Pancreas (tissue), 10 donors: ENCODE results near the gene DKK2. TPM values are rescaled to one million over a fixed set of nuclear protein-coding genes. Genes with fewer than 3 reads are reported as not detected.

ENCODE experiments used
- ATAC-seq, 4 donors: fragments of 200-7000 bp; cut with Tn5 transposase; one replicate each; pipeline versions ENCODE4 v1.8.0 to v1.9.1; 2020; ENCODE audit warnings: mild to moderate bottlenecking in 4 of 4, moderate library complexity in 4 of 4
- DNase-seq, 6 donors: peaks; one replicate each; pipeline ENCODE4 v3.0.0-alpha.2; 2020
- FAIRE-seq: peaks from 2 replicates; lab custom pipeline; 2012; peaks lifted over from hg19 to GRCh38; lab: Jason Lieb, UNC
- H3K27ac ChIP-seq, 4 donors: fragments of 200-600 bp; sonication (generic); 1 replicate in 3 of 4; 2 replicates in 1 of 4; pipeline versions ENCODE4 v1.5.0 to v1.8.0; 2020
- H3K27me3 ChIP-seq, 4 donors: fragments of 200-600 bp; one replicate each; pipeline ENCODE4 v1.8.0; 2021
- H3K36me3 ChIP-seq, 3 donors: fragments of 200-600 bp; sonication (generic) in 1 of 3; one replicate each; pipeline versions ENCODE4 v1.5.0 to v1.8.0; 2020 to 2021
- H3K4me1 ChIP-seq, 3 donors: fragments of 200-600 bp; one replicate each; pipeline ENCODE4 v1.8.0; 2021
- H3K4me3 ChIP-seq, 4 donors: fragments of 200-600 bp; sonication (generic) in 2 of 4; one replicate each; pipeline versions ENCODE4 v1.5.0 to v1.8.0; 2020 to 2021
- H3K9me3 ChIP-seq, 4 donors: fragments of 200-600 bp; one replicate each; pipeline ENCODE4 v1.8.0; 2021
- WGBS, 2 donors: extraction: QIAGEN DNeasy Blood & Tissue Kit; methylation state at CpG; one replicate each; pipeline ENCODE4 v1.1.7; 2013; 5-methylcytosine and 5-hydroxymethylcytosine counted together
- intact Hi-C, 3 donors: fragments of 100-400 bp; cut with DNase I; formaldehyde crosslinking; loops; one replicate each; pipeline versions ENCODE4 v1.11.1 to v1.14.2; 2022
- polyA plus RNA-seq, 2 donors: library from polyadenylated mRNA; stranded (reverse); fragments of 200-250 nt; gene quantifications; one replicate each; pipeline ENCODE4 v1.2.3, GENCODE V29; 2013
- total RNA-seq, 6 donors: library from RNA; stranded (reverse); fragmentation: NEBNext Ultra II Directional in 4 of 6; extraction: Animal tissue kit (Norgen Biotek cat#: 25700) in 4 of 6; gene quantifications; one replicate each; pipeline versions ENCODE4 v1.2.1 to v1.2.4, GENCODE V29; 2021 to 2023
- TF ChIP-seq, protein P1 (sequence below), 4 donors: fragments of 200-600 bp; sonication (generic) in 3 of 4; IDR thresholded peaks; one replicate each; pipeline versions ENCODE4 v1.5.0 to v1.8.0; 2021; ENCODE audit warnings: antibody characterized with exemption in 4 of 4
- donor health status: healthy with polysubstance abuse.
- donor health status: DM: no; HTN: no; CAD: no; lungs with moderate emphysema.
- donor health status: DM: no; HTN: no; CAD: no.
- donor health status: control.
- donor health status: control.
- donor health status: Bipolar disorder and iron deficiency.
- donor health status: DM: yes; HTN: yes; CAD: no.
- donor health status: DM: no; HTN: no; CAD: no.
- donor health status: DM: no; HTN: no; CAD: no.
- donor health status: DM: yes; HTN: yes; CAD: no.

Gene DKK2
- total and polyA plus RNA-seq, 8 donors = 0.08 to 1.3 (median 0.13) TPM; not detected in 2

DNA sequence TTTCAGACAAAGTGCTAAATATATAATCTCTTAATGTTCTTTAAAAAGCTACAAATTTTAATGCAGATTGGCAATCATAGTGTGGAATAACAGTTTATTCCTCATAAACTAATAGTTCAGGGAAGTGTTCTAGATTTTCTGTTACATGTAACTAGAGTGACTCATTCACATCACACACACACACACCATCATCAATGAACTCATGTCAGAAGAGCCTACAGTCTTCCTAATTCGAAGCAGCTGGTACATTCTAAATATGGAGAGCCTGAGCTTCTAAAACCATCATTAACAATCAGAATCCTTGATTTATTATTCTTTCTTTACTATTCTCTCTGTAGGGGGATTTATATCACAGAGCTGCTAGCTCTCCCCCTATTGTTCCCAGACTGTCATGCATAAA is 49.6 kb downstream of the DKK2 start:
- TF ChIP-seq, protein P1, sequence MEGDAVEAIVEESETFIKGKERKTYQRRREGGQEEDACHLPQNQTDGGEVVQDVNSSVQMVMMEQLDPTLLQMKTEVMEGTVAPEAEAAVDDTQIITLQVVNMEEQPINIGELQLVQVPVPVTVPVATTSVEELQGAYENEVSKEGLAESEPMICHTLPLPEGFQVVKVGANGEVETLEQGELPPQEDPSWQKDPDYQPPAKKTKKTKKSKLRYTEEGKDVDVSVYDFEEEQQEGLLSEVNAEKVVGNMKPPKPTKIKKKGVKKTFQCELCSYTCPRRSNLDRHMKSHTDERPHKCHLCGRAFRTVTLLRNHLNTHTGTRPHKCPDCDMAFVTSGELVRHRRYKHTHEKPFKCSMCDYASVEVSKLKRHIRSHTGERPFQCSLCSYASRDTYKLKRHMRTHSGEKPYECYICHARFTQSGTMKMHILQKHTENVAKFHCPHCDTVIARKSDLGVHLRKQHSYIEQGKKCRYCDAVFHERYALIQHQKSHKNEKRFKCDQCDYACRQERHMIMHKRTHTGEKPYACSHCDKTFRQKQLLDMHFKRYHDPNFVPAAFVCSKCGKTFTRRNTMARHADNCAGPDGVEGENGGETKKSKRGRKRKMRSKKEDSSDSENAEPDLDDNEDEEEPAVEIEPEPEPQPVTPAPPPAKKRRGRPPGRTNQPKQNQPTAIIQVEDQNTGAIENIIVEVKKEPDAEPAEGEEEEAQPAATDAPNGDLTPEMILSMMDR (IDR thresholded peaks at IDR 0.05) = no peak
- FAIRE-seq = no peak
- H3K36me3 ChIP-seq = no peaks in the 10 kb centered on the region

DNA sequence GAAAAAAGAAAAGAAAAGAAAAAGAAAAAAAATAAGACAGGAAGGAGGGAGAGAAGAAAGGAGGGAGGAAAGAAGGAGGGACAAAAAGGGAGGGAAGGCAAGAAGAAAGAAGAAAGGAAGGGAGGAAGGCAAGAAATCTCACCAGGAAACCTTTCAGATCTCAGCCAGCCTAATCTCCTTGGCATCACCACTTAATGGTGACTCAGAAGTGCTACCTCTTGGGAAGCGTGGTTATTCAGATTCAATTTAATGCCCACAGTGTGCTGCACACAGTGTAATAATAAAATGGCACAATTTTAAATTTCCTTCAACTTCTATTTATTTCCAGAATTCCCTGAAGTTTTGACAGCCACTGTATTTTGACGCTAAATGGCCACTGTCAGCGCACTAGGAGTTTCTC is 50.3 kb downstream of the DKK2 start:
- no peaks in the 10 kb centered on the region for H3K27me3 ChIP-seq
- H3K9me3 ChIP-seq = no peaks in the 10 kb centered on the region
- ATAC-seq (no peak), DNase-seq (no peak), FAIRE-seq (no peak)
- no peaks in the 10 kb centered on the region for H3K36me3 ChIP-seq
- H3K4me1 ChIP-seq = no peaks in the 10 kb centered on the region
- no peak overlapping the region for H3K4me3 ChIP-seq
- TF ChIP-seq, protein P1 (IDR thresholded peaks at IDR 0.05) = no peak
- WGBS, 2 donors = 68 to 85% methylated on average over 3 of the region's 3 CpGs
- no peak overlapping the region for H3K27ac ChIP-seq
- intact Hi-C loops = no loop called here

More for the DNA sequence above, 49.6 kb downstream of the DKK2 start:
- H3K9me3 ChIP-seq = no peaks in the 10 kb centered on the region
- H3K4me1 ChIP-seq = no peaks in the 10 kb centered on the region
- no peak for DNase-seq
- 44 to 52% methylated on average over 1 of the region's 1 CpG for WGBS, 2 donors
- intact Hi-C loops = no loop called here
- no peak overlapping the region for H3K27ac ChIP-seq
- ATAC-seq = no peak
- H3K27me3 ChIP-seq = no peaks in the 10 kb centered on the region
- no peak overlapping the region for H3K4me3 ChIP-seq

DNA sequence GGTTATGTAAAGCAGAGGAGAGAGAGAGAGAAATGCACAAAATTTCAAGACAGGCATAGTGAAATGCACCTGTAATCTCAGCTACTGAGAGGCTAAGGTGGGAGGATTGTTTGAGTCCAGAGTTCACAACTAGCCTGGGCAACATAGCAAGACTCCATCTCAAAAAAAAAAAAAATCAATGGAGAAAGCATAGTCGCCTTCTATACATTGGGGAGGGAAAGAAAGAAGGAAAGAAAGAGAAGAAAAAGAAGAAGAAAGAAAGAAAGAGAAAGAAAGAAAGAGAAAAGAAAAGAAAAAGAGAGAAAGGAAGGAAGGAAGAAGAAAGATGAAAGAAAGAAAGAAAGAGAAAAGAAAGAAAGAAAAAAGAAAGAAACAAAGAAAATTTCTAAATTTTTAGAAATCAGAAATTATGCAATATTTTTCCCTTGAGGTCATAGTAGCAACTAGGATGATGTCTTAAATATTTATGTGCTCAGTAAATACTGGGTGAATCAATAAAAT is 53.4 kb downstream of the DKK2 start:
- no peaks in the 10 kb centered on the region for H3K36me3 ChIP-seq
- DNase-seq = no peak
- intact Hi-C loops = no loop called here
- 65 to 74% methylated on average over 1 of the region's 1 CpG for WGBS, 2 donors
- H3K27me3 ChIP-seq = no peaks in the 10 kb centered on the region
- H3K4me1 ChIP-seq = no peaks in the 10 kb centered on the region
- ATAC-seq = no peak
- FAIRE-seq = no peak
- H3K27ac ChIP-seq = no peak overlapping the region
- no peaks in the 10 kb centered on the region for H3K9me3 ChIP-seq
- TF ChIP-seq, protein P1 (IDR thresholded peaks at IDR 0.05) = no peak
- no peak overlapping the region for H3K4me3 ChIP-seq

DNA sequence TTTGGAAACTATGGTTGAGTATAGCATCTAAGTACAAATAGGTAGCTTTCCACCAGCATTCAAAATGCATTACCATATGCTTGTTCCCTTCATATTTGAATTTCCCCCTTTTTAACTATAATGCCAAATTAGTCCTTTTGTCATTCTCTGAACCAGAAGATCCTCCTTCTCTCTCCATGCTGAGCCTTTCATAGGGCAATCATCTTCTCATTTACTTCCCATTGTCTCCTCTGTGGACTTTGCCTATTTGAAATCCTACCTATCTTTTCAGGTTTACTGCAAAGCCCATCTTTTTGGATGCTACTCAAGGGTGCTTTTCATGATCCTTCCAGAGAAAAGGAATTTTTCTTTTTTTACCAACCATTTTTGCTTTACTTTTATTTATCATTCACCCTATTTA is 54.7 kb downstream of the DKK2 start:
- TF ChIP-seq, protein P1 (IDR thresholded peaks at IDR 0.05) = no peak
- Histone ChIP-seq H3K27ac (no peak overlapping the region), H3K27me3 (no peaks in the 10 kb centered on the region), H3K4me1 (no peaks in the 10 kb centered on the region), H3K36me3 (no peaks in the 10 kb centered on the region), H3K9me3 (no peaks in the 10 kb centered on the region), H3K4me3 (no peak overlapping the region)
- FAIRE-seq (no peak), ATAC-seq (no peak), DNase-seq (no peak)
- intact Hi-C loops = no loop called here

DNA sequence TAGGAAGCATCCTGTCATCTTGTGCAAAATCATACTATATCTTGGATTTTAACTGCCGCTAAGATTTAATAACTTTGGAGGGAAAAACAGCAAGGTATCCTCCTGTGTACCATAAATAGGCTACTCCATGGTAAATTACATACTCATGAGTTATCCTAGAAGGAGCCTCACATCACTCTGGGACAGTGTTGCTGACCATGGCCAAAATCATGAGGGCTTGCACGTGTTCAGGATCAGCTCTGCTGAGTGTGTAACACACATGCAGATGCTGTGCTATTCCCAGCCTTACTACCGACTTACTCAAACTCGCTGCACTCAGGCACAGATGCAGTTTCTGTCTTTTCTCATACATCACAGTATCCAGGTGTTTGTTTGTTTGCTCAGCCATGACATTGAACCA is 56.6 kb downstream of the DKK2 start:
- intact Hi-C loops = no loop called here
- TF ChIP-seq, protein P1 (IDR thresholded peaks at IDR 0.05) = no peak
- H3K4me3 ChIP-seq = no peak overlapping the region
- DNase-seq = no peak
- FAIRE-seq = no peak
- no peaks in the 10 kb centered on the region for H3K36me3 ChIP-seq
- no peak overlapping the region for H3K27ac ChIP-seq
- no peaks in the 10 kb centered on the region for H3K27me3 ChIP-seq
- H3K4me1 ChIP-seq = no peaks in the 10 kb centered on the region
- H3K9me3 ChIP-seq = no peaks in the 10 kb centered on the region
- 72 to 86% methylated on average over 4 of the region's 4 CpGs for WGBS, 2 donors
- no peak for ATAC-seq
